Measurements from ENCODE around the gene CA10.

DNA sequence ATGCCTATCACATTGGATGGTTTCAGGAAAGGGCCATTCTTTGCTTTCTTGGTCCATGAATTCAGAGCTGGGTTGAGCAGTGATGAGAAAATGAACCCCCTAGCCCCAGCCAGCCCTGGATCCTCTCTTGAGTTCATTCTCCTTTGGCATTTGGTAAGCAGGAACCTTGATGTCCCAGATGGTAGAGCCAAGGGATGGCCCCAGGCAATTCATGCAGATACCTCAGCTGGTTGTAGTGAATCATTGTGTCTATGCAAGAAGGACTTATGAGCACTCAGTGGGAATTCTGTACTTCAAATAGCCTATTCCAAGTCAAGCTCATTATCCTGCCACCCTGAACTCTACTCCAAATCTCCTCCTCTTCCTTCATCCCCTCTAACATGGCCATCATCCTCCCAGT is 485.4 kb downstream of the CA10 start:
- no peak for TF ChIP-seq TAF1 (IDR thresholded peaks at IDR 0.05; ENCODE audit: borderline replicate concordance, low read depth, low read length)
- no peak for TF ChIP-seq POLR2AphosphoS5 (IDR thresholded peaks at IDR 0.05; ENCODE audit: low read depth, low read length)
- TF ChIP-seq POLR2A (IDR thresholded peaks at IDR 0.05; ENCODE audit: low read depth, low read length), result no peak
